ENCODE results near the gene TRABD2A. TPM values are rescaled to one million over a fixed set of nuclear protein-coding genes. Genes with fewer than 3 reads are reported as not detected.

Gene TRABD2A
- total RNA-seq, 2 donors from 2014 or later, result 0.52 to 5.3 TPM

- intact Hi-C loops (cut with DNase I), result no loop called here
- Histone ChIP-seq H3K36me3 (replicated peaks in 1 of 2; ENCODE audit: insufficient read depth in 1 of 2, low read depth in 2 of 2) (no peaks in the 10 kb centered on the region), H3K4me3 (peak overlapping the region in 1 of 2 donors; percentile 21), H3K27me3 (peaks cover 0 to 16% of the 10 kb centered on the region in 2 donors), H3K9me3 (no peaks in the 10 kb centered on the region), H3K27ac (no peak overlapping the region), H3K4me1 (peaks cover 23% of the 10 kb centered on the region)
- DNase-seq (peak; percentile 71 to 78 (median 78)), ATAC-seq (peak; percentile 79)
- peak in 6 of 7 experiments; percentile 61 to 78 (median 72) for TF ChIP-seq CTCF (IDR thresholded peaks at IDR 0.05)
- TF ChIP-seq POLR2A (IDR thresholded peaks at IDR 0.05), result no peak
- WGBS, 2 donors, result 0 to 1% methylated on average over 29 of the region's 29 CpGs
These were observed 913 bp upstream of the TRABD2A start for GRCh38 chr2:84881581-84882413.

- Histone ChIP-seq H3K9me3 (no peaks in the 10 kb centered on the region), H3K27me3 (peaks cover 0 to 16% of the 10 kb centered on the region in 2 donors), H3K4me1 (peaks cover 23% of the 10 kb centered on the region), H3K27ac (no peak overlapping the region), H3K36me3 (replicated peaks in 1 of 2; ENCODE audit: insufficient read depth in 1 of 2, low read depth in 2 of 2) (no peaks in the 10 kb centered on the region), H3K4me3 (peak overlapping the region in 1 of 2 donors; percentile 9)
- intact Hi-C loops (cut with DNase I), result no loop called here
- ATAC-seq (no peak), DNase-seq (no peak)
- 1 to 2% methylated on average over 8 of the region's 8 CpGs for WGBS, 2 donors
- TF ChIP-seq CTCF (IDR thresholded peaks at IDR 0.05) (no peak), POLR2A (IDR thresholded peaks at IDR 0.05) (no peak)
These were observed 564 bp downstream of the TRABD2A start for GRCh38 chr2:84880395-84880644.

GRCh38 chr2:84879584-84880394, 1.1 kb downstream of the TRABD2A start:
- DNase-seq (no peak), ATAC-seq (no peak)
- no peaks in the 10 kb centered on the region for H3K9me3 ChIP-seq
- H3K27me3 ChIP-seq, result peaks cover 0 to 16% of the 10 kb centered on the region in 2 donors
- 16 to 31% methylated on average over 36 to 45 of the region's 45 CpGs for WGBS, 2 donors
- H3K27ac ChIP-seq, result no peak overlapping the region
- no peaks in the 10 kb centered on the region for H3K36me3 ChIP-seq (replicated peaks in 1 of 2; ENCODE audit: insufficient read depth in 1 of 2, low read depth in 2 of 2)
- H3K4me1 ChIP-seq, result peaks cover 23% of the 10 kb centered on the region
- H3K4me3 ChIP-seq, result no peak overlapping the region
- no peak for TF ChIP-seq CTCF (IDR thresholded peaks at IDR 0.05)
- no peak for TF ChIP-seq POLR2A (IDR thresholded peaks at IDR 0.05)
- intact Hi-C loops (cut with DNase I), result loop anchor here (5.0 kb wide), 1 partner anchor 382 kb away; no protein-coding TSS in a partner anchor

- peaks cover 0 to 16% of the 10 kb centered on the region in 2 donors for H3K27me3 ChIP-seq
- H3K4me3 ChIP-seq, result no peak overlapping the region
These were observed 1.8 kb downstream of the TRABD2A start for GRCh38 chr2:84878896-84879583.

More at GRCh38 chr2:84878896-84879583, 1.8 kb downstream of the TRABD2A start:
- WGBS, 2 donors, result 74 to 86% methylated on average over 7 of the region's 7 CpGs
- TF ChIP-seq CTCF (IDR thresholded peaks at IDR 0.05) (no peak), POLR2A (IDR thresholded peaks at IDR 0.05) (no peak)
- intact Hi-C loops (cut with DNase I), result loop anchor here (5.0 kb wide), 1 partner anchor 382 kb away; no protein-coding TSS in a partner anchor
- Histone ChIP-seq H3K27ac (no peak overlapping the region), H3K9me3 (no peaks in the 10 kb centered on the region), H3K4me1 (peaks cover 23% of the 10 kb centered on the region), H3K36me3 (replicated peaks in 1 of 2; ENCODE audit: insufficient read depth in 1 of 2, low read depth in 2 of 2) (no peaks in the 10 kb centered on the region)
- ATAC-seq (no peak), DNase-seq (no peak)

Data from body of pancreas (tissue), 4 donors.